Upper lobe of left lung (tissue), 6 donors: Measurements from ENCODE around the gene NDUFB4. TPM values are rescaled to one million over a fixed set of nuclear protein-coding genes. Genes with fewer than 3 reads are reported as not detected.

Experiments
- ATAC-seq, 2 donors: fragments of 200-7000 bp; cut with Tn5 transposase; one replicate each; pipeline ENCODE4 v1.9.1; 2022; ENCODE audit warnings: mild to moderate bottlenecking in 2 of 2, moderate library complexity in 2 of 2; ENCODE audit not compliant: low FRiP score in 2 of 2
- DNase-seq, 2 donors: peaks; one replicate each; pipeline ENCODE4 v3.0.0-alpha.2; 2019 to 2020
- H3K27ac ChIP-seq, 4 donors: fragments of 200-600 bp; sonication (generic); one replicate each; pipeline ENCODE4 v1.5.1; 2016 to 2019
- H3K27me3 ChIP-seq, 4 donors: fragments of 200-600 bp; sonication (generic); one replicate each; pipeline ENCODE4 v1.5.1; 2017 to 2019
- H3K36me3 ChIP-seq, 4 donors: fragments of 200-600 bp; sonication (generic); one replicate each; pipeline ENCODE4 v1.5.1; 2016 to 2019
- H3K4me1 ChIP-seq, 4 donors: fragments of 200-600 bp; sonication (generic); one replicate each; pipeline ENCODE4 v1.5.1; 2018 to 2019
- H3K4me3 ChIP-seq, 4 donors: fragments of 200-600 bp; sonication (generic); one replicate each; pipeline ENCODE4 v1.5.1; 2017 to 2019; ENCODE audit warnings: mild to moderate bottlenecking in 2 of 4, moderate library complexity in 1 of 4
- H3K9me3 ChIP-seq, 4 donors: fragments of 200-600 bp; sonication (generic); one replicate each; pipeline ENCODE4 v1.5.1; 2018 to 2019
- EP300 ChIP-seq, 4 donors: sonication (generic); formaldehyde crosslinking; IDR thresholded peaks; one replicate each; pipeline ENCODE4 v1.5.1; 2017; ENCODE audit warnings: antibody characterized with exemption in 4 of 4, control low read depth in 2 of 4
- POLR2A ChIP-seq, 4 donors: fragments of 450-650 bp; IDR thresholded peaks; one replicate each; pipeline ENCODE4 v1.5.1; 2016 to 2017; ENCODE audit warnings: antibody characterized with exemption in 4 of 4, mild to moderate bottlenecking in 2 of 4
- POLR2AphosphoS5 ChIP-seq, 2 donors: sonication (generic); formaldehyde crosslinking; IDR thresholded peaks; one replicate each; pipeline ENCODE4 v1.5.1; 2017; ENCODE audit warnings: antibody characterized with exemption in 2 of 2
- WGBS, 2 donors: methylation state at CpG; one replicate each; pipeline ENCODE4 v1.1.5; 2017 to 2018; 5-methylcytosine and 5-hydroxymethylcytosine counted together
- total RNA-seq, 6 donors: library from RNA; depleted of rRNA in 4 of 6; stranded (reverse); fragments of >200 nt in 4 of 6; gene quantifications; one replicate each; pipeline versions ENCODE4 v1.1.0 to v1.2.1, GENCODE V29; 2016 to 2021
- TF ChIP-seq, protein P1 (sequence below), 6 experiments: fragments of 450-650 bp in 4 of 6; fragments of 200-600 bp in 2 of 6; sonication (generic) in 2 of 6; IDR thresholded peaks; one replicate each; pipeline ENCODE4 v1.5.1; 2016 to 2019; ENCODE audit warnings: antibody characterized with exemption in 6 of 6
- donor health status: DM: no; HTN: no; CAD: no; lungs with moderate emphysema.
- donor health status: DM: no; HTN: yes; CAD: no; lungs with severe emphysema.

NDUFB4 gene
- 100 to 1,000 TPM in 1 of 6 donors, 10 to 100 TPM in 5; 29.2 to 105 (median 79.4) TPM for total RNA-seq

DNA sequence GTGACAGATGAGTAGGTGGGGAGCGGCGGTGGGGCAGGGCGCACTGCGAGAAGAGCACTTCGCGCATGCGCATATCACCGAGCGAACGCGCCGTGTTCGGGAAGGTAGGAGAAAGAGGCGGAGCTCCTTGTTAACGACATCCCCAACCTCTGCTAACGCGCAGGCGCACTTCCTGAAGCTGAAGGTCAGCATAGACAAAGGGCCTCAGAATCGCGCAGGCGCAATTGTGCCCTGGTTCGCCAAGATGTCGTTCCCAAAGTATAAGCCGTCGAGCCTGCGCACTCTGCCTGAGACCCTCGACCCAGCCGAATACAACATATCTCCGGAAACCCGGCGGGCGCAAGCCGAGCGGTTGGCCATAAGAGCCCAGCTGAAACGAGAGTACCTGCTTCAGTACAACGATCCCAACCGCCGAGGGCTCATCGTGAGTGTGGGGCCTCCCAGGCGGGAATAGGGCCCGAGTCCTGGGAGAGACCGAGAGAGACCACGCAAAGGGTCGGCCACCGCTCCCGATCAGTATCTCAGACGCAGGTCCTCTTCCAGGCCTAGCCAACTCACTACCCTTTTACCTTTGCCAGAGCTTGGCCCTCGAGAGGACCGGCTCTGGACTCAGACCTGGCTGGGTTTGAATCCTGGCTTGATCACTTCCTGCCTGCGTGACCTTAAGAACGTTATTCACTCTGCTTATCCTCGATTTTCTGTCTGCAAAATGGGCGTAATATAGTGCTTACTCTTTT, at the start of gene NDUFB4:
TSS of gene NDUFB4 (plus strand) at position 221 of the 737 bp plus-strand sequence. CDS start at position 245, 24 bp downstream.
- DNase-seq: peak; percentile 92 to 98
- Histone ChIP-seq H3K9me3 (no peaks in the 10 kb centered on the region), H3K27me3 (no peaks in the 10 kb centered on the region), H3K36me3 (peaks cover 4 to 25% (median 12%) of the 10 kb centered on the region in 4 donors), H3K27ac (peak within 1 kb of the TSS; percentile 90 to 95 (median 92)), H3K4me3 (peak within 1 kb of the TSS; percentile 71 to 92 (median 82)), H3K4me1 (peaks cover 29 to 30% (median 30%) of the 10 kb centered on the region in 4 donors)
- TF ChIP-seq POLR2AphosphoS5 (IDR thresholded peaks at IDR 0.05): peak; percentile 81 to 88
- TF ChIP-seq, protein P1, sequence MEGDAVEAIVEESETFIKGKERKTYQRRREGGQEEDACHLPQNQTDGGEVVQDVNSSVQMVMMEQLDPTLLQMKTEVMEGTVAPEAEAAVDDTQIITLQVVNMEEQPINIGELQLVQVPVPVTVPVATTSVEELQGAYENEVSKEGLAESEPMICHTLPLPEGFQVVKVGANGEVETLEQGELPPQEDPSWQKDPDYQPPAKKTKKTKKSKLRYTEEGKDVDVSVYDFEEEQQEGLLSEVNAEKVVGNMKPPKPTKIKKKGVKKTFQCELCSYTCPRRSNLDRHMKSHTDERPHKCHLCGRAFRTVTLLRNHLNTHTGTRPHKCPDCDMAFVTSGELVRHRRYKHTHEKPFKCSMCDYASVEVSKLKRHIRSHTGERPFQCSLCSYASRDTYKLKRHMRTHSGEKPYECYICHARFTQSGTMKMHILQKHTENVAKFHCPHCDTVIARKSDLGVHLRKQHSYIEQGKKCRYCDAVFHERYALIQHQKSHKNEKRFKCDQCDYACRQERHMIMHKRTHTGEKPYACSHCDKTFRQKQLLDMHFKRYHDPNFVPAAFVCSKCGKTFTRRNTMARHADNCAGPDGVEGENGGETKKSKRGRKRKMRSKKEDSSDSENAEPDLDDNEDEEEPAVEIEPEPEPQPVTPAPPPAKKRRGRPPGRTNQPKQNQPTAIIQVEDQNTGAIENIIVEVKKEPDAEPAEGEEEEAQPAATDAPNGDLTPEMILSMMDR (IDR thresholded peaks at IDR 0.05): no peak
- TF ChIP-seq EP300 (IDR thresholded peaks at IDR 0.05): peak in 1 of 4 donors; percentile 6
- peak in 2 of 4 donors; percentile 81 to 83 for TF ChIP-seq POLR2A (IDR thresholded peaks at IDR 0.05)
- 1% methylated on average over 33 to 53 of the region's 53 CpGs for WGBS, 2 donors
- peak; percentile 99 to 100 for ATAC-seq

DNA sequence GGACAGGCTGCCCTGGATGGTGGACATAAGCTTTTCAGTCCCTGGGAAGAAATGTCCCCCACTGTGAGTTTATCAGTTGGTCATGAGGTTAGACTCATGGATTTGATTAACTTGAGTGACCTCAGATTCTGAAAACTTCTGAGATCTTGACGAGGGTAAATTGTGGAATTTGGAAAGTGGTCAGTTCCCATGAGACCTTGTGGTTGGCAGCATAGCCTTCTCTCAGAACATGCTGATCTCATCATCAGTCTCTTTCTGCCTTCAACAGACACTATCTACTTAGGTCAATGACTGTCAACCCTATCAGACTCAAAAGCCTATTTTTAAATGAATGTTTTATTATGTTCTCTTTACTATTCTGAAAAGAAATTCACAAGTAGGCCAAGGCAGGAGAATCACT, 45.6 kb upstream of the NDUFB4 start:
- Histone ChIP-seq H3K4me3 (no peak overlapping the region), H3K36me3 (no peaks in the 10 kb centered on the region), H3K27ac (no peak overlapping the region), H3K4me1 (no peaks in the 10 kb centered on the region), H3K27me3 (no peaks in the 10 kb centered on the region), H3K9me3 (no peaks in the 10 kb centered on the region)
- WGBS, 2 donors: 54 to 73% methylated on average over 1 of the region's 1 CpG
- DNase-seq (no peak), ATAC-seq (peak in 1 of 2 donors; percentile 45)
- TF ChIP-seq EP300 (IDR thresholded peaks at IDR 0.05): no peak
- TF ChIP-seq, protein P1 (IDR thresholded peaks at IDR 0.05): no peak
- no peak for TF ChIP-seq POLR2A (IDR thresholded peaks at IDR 0.05)
- no peak for TF ChIP-seq POLR2AphosphoS5 (IDR thresholded peaks at IDR 0.05)

DNA sequence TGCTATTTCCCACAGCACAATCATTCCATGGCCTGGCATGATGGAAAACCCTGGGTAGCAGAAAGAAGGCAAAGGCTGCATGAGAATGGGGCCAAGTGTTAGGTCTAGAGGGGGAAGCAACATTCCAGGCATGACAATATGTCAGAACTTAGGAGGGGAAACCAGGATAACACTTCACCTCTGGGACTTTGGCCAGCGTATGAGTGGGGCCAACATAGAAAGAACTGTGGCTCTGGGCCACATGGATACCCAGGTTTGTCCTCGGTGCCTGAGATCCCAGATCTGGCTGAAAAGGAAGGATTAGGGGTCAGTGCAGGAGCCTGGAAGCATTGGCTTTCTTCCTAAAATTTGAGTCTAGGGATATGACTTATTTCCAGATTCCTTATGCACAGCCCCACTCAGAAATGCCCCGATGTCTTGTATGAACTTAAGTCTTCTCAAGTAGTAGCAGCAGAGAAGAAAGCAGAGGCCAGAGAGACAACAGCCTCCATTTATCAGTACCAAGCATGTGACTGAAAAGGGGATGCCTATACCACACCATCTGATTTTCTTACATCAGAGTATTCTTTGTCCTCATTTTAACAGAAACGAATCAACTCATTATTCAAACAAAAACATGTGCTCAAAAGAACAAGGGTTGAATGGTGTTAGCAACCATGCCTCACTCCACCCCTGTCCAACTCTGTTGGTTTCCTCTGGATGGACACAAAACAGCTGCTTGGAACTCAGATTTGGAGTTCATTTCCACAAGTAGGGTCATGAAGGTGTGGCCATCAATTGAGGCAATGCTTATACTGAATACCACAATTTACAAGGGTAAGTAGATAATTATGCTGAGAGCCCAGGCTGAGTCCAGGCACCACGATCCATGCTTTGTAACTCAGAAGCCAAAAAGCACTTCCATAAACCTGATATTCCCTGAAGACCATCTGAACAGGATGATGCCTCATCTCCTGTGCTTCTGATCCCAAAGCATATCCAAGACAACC, 43.7 kb upstream of the NDUFB4 start:
- no peak overlapping the region for H3K4me3 ChIP-seq
- 78 to 86% methylated on average over 5 of the region's 5 CpGs for WGBS, 2 donors
- H3K27me3 ChIP-seq: no peaks in the 10 kb centered on the region
- no peak overlapping the region for H3K27ac ChIP-seq
- no peaks in the 10 kb centered on the region for H3K36me3 ChIP-seq
- ATAC-seq: peak in 1 of 2 donors; percentile 27
- DNase-seq: no peak
- TF ChIP-seq EP300 (IDR thresholded peaks at IDR 0.05): no peak
- TF ChIP-seq, protein P1 (IDR thresholded peaks at IDR 0.05): no peak
- TF ChIP-seq POLR2AphosphoS5 (IDR thresholded peaks at IDR 0.05): no peak
- TF ChIP-seq POLR2A (IDR thresholded peaks at IDR 0.05): no peak
- no peaks in the 10 kb centered on the region for H3K4me1 ChIP-seq
- H3K9me3 ChIP-seq: no peaks in the 10 kb centered on the region

DNA sequence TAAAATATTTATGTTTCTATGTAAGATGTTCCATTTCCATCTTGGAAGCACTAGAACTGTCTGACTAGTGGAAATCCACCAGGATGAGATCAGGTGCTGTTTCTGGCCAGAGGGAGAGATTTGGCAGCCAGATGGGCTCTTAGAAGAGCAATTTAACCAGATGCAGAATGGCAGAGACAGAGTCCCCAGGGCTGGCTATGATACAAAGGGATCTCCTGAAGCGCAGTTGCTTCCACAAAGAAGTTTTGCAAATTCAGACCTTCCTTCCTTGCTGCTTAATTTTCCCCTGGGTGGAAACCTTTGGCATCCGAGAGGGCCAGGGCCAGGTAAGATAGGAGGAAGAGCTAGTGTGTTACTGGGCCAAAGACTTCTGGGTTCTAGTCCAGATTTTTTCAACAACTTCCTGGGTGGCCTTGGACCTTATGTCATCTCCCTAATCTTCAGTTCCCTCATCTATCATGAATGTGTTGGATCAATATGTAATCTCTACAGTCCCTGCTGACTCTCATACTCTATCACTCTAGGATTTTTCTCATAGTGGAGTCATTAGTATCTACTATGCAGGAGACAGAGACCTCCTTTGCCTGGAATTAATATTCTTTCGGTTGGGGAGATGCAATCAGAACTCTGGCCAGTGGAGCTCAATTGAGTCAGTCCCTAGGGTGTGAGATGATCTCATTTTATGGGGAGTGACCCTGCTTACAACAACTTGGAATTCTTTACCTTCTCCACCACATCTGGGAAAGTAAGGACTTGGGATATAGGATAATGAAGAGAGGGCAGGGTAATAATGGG, 41.1 kb upstream of the NDUFB4 start:
- H3K4me1 ChIP-seq: peaks cover 13 to 19% (median 14%) of the 10 kb centered on the region in 4 donors
- no peaks in the 10 kb centered on the region for H3K36me3 ChIP-seq
- no peak for DNase-seq
- H3K27me3 ChIP-seq: no peaks in the 10 kb centered on the region
- peak in 1 of 2 donors; percentile 69 for ATAC-seq
- no peaks in the 10 kb centered on the region for H3K9me3 ChIP-seq
- WGBS, 2 donors: 79 to 87% methylated on average over 3 of the region's 3 CpGs
- no peak for TF ChIP-seq POLR2A (IDR thresholded peaks at IDR 0.05)
- no peak for TF ChIP-seq POLR2AphosphoS5 (IDR thresholded peaks at IDR 0.05)
- TF ChIP-seq EP300 (IDR thresholded peaks at IDR 0.05): no peak
- TF ChIP-seq, protein P1 (IDR thresholded peaks at IDR 0.05): no peak
- no peak overlapping the region for H3K27ac ChIP-seq
- H3K4me3 ChIP-seq: no peak overlapping the region
